ENCODE data around the gene CCDC57.

The CCDC57 gene

GRCh38 chr17:82060614-82061013 lies 152.0 kb downstream of the CCDC57 start:
- no peaks in the 10 kb centered on the region for H3K4me1 Mint-ChIP-seq
- no peak overlapping the region for H3K4me3 Mint-ChIP-seq
- H3K9me3 Mint-ChIP-seq: no peaks in the 10 kb centered on the region
- no peaks in the 10 kb centered on the region for H3K27me3 Mint-ChIP-seq (ENCODE audit: low read depth)
- H3K36me3 Mint-ChIP-seq (ENCODE audit: low read depth): peaks cover 9% of the 10 kb centered on the region
- no peak overlapping the region for H3K27ac Mint-ChIP-seq
- no peak for TF ChIP-seq CTCF (IDR thresholded peaks at IDR 0.05; ENCODE audit: unreplicated experiment in 3 of 3)

DNA sequence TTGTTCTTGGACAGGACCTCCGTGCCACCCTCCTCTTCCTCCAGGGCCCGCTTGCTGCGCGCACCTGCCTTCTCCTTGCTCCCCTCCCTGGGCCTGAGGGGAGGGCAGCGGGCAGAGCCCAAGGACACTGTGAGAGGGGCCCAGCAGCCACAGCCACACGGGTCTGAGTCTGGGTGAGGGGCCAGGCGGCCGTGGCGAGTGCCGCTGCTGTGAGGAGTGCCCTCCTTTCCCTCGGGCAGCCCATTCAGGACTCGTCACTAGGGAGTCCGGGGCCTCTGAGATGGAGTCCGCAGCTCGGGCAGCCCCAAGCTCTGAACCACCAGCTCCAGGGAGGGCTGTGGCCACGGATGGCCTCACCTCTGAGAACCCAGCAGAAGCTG lies 152.7 kb downstream of the CCDC57 start:
- Mint-ChIP-seq H3K4me3 (peak overlapping the region in 1 of 3 experiments; percentile 58), H3K36me3 (ENCODE audit: low read depth) (peaks cover 10% of the 10 kb centered on the region), H3K27me3 (ENCODE audit: low read depth) (no peaks in the 10 kb centered on the region), H3K4me1 (no peaks in the 10 kb centered on the region), H3K9me3 (no peaks in the 10 kb centered on the region), H3K27ac (no peak overlapping the region)
- TF ChIP-seq CTCF (IDR thresholded peaks at IDR 0.05; ENCODE audit: unreplicated experiment in 3 of 3): no peak

GRCh38 chr17:82059272-82060000 lies 153.2 kb downstream of the CCDC57 start:
- H3K27ac Mint-ChIP-seq: no peak overlapping the region
- no peaks in the 10 kb centered on the region for H3K4me1 Mint-ChIP-seq
- H3K27me3 Mint-ChIP-seq (ENCODE audit: low read depth): no peaks in the 10 kb centered on the region
- TF ChIP-seq CTCF (IDR thresholded peaks at IDR 0.05; ENCODE audit: unreplicated experiment in 3 of 3): no peak
- no peak overlapping the region for H3K4me3 Mint-ChIP-seq
- peaks cover 12% of the 10 kb centered on the region for H3K36me3 Mint-ChIP-seq (ENCODE audit: low read depth)
- no peaks in the 10 kb centered on the region for H3K9me3 Mint-ChIP-seq

DNA sequence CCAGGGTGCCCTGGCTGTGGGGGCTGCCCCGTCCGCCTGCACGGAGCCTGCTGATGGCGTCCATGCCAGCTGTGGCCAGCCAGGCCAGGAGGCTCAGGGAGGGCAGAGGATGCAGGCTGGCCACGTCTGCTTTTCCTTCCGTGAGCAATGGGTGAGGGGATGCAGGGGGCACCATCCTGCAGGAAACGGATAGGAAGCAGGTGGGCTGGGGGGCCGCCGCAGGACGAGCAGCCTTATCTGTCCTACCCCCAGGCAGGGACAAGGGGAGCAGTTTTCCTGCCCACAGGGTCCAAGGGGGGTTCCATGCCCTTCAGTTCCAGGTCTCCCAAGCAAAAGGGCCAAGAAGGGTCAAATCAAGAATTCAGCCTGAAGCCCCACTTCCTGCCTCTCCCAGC lies 153.8 kb downstream of the CCDC57 start:
- Mint-ChIP-seq H3K4me3 (no peak overlapping the region), H3K27ac (no peak overlapping the region), H3K27me3 (ENCODE audit: low read depth) (no peaks in the 10 kb centered on the region), H3K36me3 (ENCODE audit: low read depth) (peaks cover 12% of the 10 kb centered on the region), H3K4me1 (no peaks in the 10 kb centered on the region), H3K9me3 (no peaks in the 10 kb centered on the region)
- no peak for TF ChIP-seq CTCF (IDR thresholded peaks at IDR 0.05; ENCODE audit: unreplicated experiment in 3 of 3)

DNA sequence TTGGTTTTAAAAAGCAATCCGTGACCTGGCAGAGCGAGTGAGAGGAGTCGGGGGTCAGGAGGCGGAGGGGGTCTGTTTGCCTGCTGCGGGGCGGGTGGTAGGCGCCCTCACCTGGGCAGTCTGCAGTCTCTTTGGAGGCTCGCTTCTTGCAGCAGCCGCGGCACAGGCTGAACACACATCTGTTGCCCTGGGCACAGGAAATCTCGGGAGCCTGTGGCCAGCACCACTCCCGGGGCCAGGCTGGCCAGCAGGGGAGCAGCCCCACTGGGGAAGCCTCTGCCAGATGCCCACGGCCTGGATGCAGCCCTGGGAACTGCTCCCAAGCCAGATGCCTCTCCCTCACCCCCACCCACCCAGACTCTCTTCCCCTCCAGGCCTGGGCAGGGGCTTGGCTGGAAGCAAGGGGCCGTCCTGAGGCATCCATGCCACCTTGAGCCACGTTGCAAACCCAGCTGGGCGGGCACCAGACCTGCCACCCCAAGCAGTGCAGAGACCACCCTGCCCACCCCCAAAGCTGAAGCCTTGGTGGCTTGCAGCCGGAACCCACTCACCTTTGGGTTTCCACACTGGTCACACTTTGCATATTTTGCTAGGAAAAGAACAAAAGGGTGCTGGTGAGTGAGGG lies 154.3 kb downstream of the CCDC57 start:
- no peak overlapping the region for H3K4me3 Mint-ChIP-seq
- peaks cover 12% of the 10 kb centered on the region for H3K36me3 Mint-ChIP-seq (ENCODE audit: low read depth)
- H3K27ac Mint-ChIP-seq: no peak overlapping the region
- TF ChIP-seq CTCF (IDR thresholded peaks at IDR 0.05; ENCODE audit: unreplicated experiment in 3 of 3): no peak
- H3K9me3 Mint-ChIP-seq: no peaks in the 10 kb centered on the region
- H3K27me3 Mint-ChIP-seq (ENCODE audit: low read depth): no peaks in the 10 kb centered on the region
- peaks cover 1% of the 10 kb centered on the region for H3K4me1 Mint-ChIP-seq

All from nephron (organoid).